GM12874 (cell line): ENCODE results near the gene LHPP.

Source experiments
- CTCF ChIP-seq: IDR thresholded peaks from 2 replicates; pipeline ENCODE4 v1.5.1; 2011; ENCODE audit warnings: low read depth, mild to moderate bottlenecking, control low read depth, low read length, moderate library complexity; ENCODE audit not compliant: insufficient read depth

The LHPP gene

GRCh38 chr10:124450012-124450782, 11.4 kb upstream of the LHPP start, which contains the start of gene NKX1-2:
Gene NKX1-2, minus strand, starts transcription at chr10:124450035. Its CDS starts 92 bp downstream, at chr10:124449943.
- no peak for TF ChIP-seq CTCF

GRCh38 chr10:124450783-124451057, 10.9 kb upstream of the LHPP start:
- no peak for TF ChIP-seq CTCF

- TF ChIP-seq CTCF, result no peak
Observed at GRCh38 chr10:124451276-124451675, 10.3 kb upstream of the LHPP start.

GRCh38 chr10:124453960-124454610, 7.5 kb upstream of the LHPP start:
- TF ChIP-seq CTCF, result no peak

- no peak for TF ChIP-seq CTCF
Observed at GRCh38 chr10:124455441-124455840, 6.2 kb upstream of the LHPP start.

GRCh38 chr10:124458473-124458872, 3.1 kb upstream of the LHPP start:
- TF ChIP-seq CTCF, result no peak

- no peak for TF ChIP-seq CTCF
Observed at GRCh38 chr10:124458889-124459288, 2.7 kb upstream of the LHPP start.
